GM04503 (cell line): ENCODE measurements around the gene GTPBP2.
"Not testable (repeated sequence)": the region's sequence is repeated elsewhere in the genome, so short reads cannot be mapped to it uniquely, and the experiment has no call there.

Source experiments
- DNase-seq: peaks from one replicate; pipeline ENCODE4 v3.0.0-alpha.2; 2012; ENCODE audit warnings: low read depth

GTPBP2 gene

GRCh38 chr6:43623880-43624785 lies 4.9 kb downstream of the GTPBP2 start:
- no peak for DNase-seq

- DNase-seq: no peak
Measured at GRCh38 chr6:43622541-43622940, 6.5 kb downstream of the GTPBP2 start.

GRCh38 chr6:43621836-43622180 lies 7.3 kb downstream of the GTPBP2 start:
- DNase-seq: no peak

- no peak for DNase-seq
Measured at GRCh38 chr6:43621078-43621835, 7.8 kb downstream of the GTPBP2 start.

- DNase-seq: no peak
Measured at GRCh38 chr6:43616725-43617472, 12.2 kb downstream of the GTPBP2 start.

GRCh38 chr6:43614396-43614730 lies 14.7 kb downstream of the GTPBP2 start:
- no peak for DNase-seq

GRCh38 chr6:43613721-43614395 lies 15.2 kb downstream of the GTPBP2 start:
- DNase-seq: no peak

GRCh38 chr6:43610431-43610830 lies 18.6 kb downstream of the GTPBP2 start:
- no peak for DNase-seq

- no peak for DNase-seq
Measured at GRCh38 chr6:43609402-43609801, 19.7 kb downstream of the GTPBP2 start.

- no peak for DNase-seq
Measured at GRCh38 chr6:43608807-43609206, 20.3 kb downstream of the GTPBP2 start.

- peak; percentile 30 for DNase-seq
Measured at GRCh38 chr6:43608310-43608763, 20.7 kb downstream of the GTPBP2 start.

GRCh38 chr6:43606019-43606418 lies 23.0 kb downstream of the GTPBP2 start:
- DNase-seq: no peak

GRCh38 chr6:43604174-43604573 lies 24.9 kb downstream of the GTPBP2 start:
- DNase-seq: no peak

GRCh38 chr6:43600595-43600994 lies 28.5 kb downstream of the GTPBP2 start:
- DNase-seq: no peak

- DNase-seq: no peak
Measured at GRCh38 chr6:43593938-43594337, 35.1 kb downstream of the GTPBP2 start.

- DNase-seq: not testable (repeated sequence)
Measured at GRCh38 chr6:43589564-43589963, 39.5 kb downstream of the GTPBP2 start.

- no peak for DNase-seq
Measured at GRCh38 chr6:43588194-43588593, 40.9 kb downstream of the GTPBP2 start.

GRCh38 chr6:43584892-43585570 lies 44.0 kb downstream of the GTPBP2 start:
- no peak for DNase-seq

GRCh38 chr6:43582911-43583310 lies 46.2 kb downstream of the GTPBP2 start:
- no peak for DNase-seq

- no peak for DNase-seq
Measured at GRCh38 chr6:43579171-43579570, 49.9 kb downstream of the GTPBP2 start.

- no peak for DNase-seq
Measured at GRCh38 chr6:43578748-43579147, 50.3 kb downstream of the GTPBP2 start.
